Activated naive CD8-positive, alpha-beta T cell treated with anti-CD3 and anti-CD28 coated beads, Interleukin-2, amount 50 U/mL, for 24 hours (primary cell): ENCODE data around the gene CSNK1D.

ENCODE experiments used
- ATAC-seq: fragments of 150-1000 bp; cut with Tn5 transposase; one replicate; pipeline ENCODE4 v1.10.0; 2021
- DNase-seq: peaks from one replicate; pipeline ENCODE4 v3.0.0; 2021
- H3K27ac Mint-ChIP-seq: one replicate; pipeline ENCODE4 v1.8.0; 2021; ENCODE audit warnings: mild to moderate bottlenecking, mixed read lengths
- H3K27me3 Mint-ChIP-seq: one replicate; pipeline ENCODE4 v1.8.0; 2021; ENCODE audit warnings: mixed read lengths
- H3K36me3 Mint-ChIP-seq: one replicate; pipeline ENCODE4 v1.8.0; 2021; ENCODE audit warnings: low read depth, mixed read lengths
- H3K4me1 Mint-ChIP-seq: one replicate; pipeline ENCODE4 v1.8.0; 2021; ENCODE audit warnings: mixed read lengths
- H3K4me3 Mint-ChIP-seq: one replicate; pipeline ENCODE4 v1.8.0; 2021; ENCODE audit warnings: mild to moderate bottlenecking, moderate library complexity, mixed read lengths
- H3K9me3 Mint-ChIP-seq: one replicate; pipeline ENCODE4 v1.8.0; 2021; ENCODE audit warnings: mixed read lengths

Gene CSNK1D

DNA sequence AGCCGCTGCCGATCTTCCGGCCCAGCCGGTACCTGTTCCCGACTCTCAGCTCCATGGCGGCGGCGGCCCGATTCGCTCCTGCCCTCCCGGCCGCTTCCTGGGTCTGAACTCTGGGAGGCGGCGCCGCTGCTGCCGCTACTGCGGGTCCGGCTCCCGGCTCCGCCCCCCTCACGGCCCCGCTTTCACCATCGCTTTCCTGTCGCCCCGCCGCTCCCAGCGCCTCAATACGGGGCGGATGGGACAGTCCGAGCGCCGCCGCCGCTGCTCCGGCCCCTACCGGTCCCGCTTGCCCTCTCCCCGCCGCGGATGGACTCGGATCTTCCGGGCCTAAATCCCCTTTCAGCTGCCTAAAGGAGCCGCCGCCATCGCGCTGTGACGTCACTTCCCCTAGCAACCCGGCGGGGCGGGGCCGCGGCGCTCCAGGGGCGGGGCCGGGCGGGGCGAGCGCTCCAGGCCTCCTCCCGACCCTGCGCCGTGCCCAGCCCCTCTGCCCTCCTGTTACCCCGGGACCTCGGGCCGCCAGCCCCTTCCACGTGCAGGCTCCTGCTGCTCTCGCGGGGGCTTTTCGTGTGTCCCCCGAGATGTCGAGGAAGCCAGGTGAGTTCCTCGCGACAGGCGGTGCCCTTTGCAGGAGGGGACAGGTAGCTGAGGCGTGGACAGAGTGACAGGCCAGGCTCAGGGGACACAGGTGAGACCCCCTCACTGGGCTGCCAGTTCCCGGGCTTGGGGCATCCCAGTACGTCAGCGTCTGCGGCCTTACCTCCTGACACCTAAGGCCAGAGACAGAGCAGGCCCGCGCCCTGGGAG lies at the start of gene CSNK1D:
TSS of gene CSNK1D (minus strand) at position 374 of the 807 bp plus-strand sequence. CDS start at position 55, 319 bp downstream.
- H3K36me3 Mint-ChIP-seq: peaks cover 31% of the 10 kb centered on the region
- H3K4me1 Mint-ChIP-seq: peaks cover 44% of the 10 kb centered on the region
- H3K27ac Mint-ChIP-seq: peak within 1 kb of the TSS; percentile 99
- ATAC-seq (peak; percentile 86), DNase-seq (peak; percentile 96)
- H3K27me3 Mint-ChIP-seq: no peaks in the 10 kb centered on the region
- H3K4me3 Mint-ChIP-seq: peak within 1 kb of the TSS; percentile 86
- H3K9me3 Mint-ChIP-seq: no peaks in the 10 kb centered on the region

DNA sequence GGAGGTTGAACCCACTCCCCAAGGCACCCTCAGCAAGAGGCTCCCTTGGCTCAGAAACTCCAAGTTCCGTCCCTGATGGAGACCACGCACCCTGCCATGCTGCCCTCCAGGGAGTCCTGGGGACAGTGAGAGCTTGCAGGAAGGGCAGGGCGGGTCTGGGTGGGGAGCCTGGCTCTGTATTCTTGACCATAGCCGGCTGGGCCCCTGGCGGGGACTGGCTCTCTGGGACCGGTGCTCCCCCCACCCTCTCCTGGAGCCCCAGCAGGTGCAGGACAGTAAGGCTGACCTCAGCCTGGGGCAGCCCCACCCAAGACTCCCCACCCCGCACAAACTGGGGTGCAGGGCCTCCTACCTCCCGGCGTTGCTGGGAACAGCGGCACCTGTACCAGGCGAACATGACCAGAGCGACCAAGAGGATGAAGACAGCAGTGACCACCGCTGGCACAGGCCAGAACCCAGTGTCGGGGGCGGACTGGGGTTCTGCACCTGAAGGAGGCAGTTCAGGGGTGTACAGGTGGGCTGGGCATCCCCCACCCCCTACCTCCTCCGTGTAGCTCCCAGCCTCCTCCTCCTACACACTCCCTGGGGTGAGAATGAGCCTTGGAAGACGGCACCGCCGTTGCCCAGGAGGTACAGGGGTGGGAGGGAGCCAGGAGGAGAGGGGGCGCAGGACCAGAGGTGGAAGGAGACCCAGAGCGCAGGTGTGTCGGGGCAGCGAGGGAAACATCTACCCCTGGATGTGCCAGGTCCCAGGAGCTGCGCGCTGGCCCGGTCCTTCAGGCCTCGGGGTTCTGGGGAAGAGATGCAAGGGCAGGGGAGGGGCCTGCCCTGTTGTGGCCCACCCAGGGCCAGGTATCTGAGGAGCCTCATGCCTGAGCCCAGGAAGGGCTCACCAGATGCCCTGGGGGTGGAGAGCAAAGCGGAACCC lies 49.3 kb upstream of the CSNK1D start:
- no peaks in the 10 kb centered on the region for H3K36me3 Mint-ChIP-seq
- peaks cover 29% of the 10 kb centered on the region for H3K4me1 Mint-ChIP-seq
- peaks cover 2% of the 10 kb centered on the region for H3K27me3 Mint-ChIP-seq
- no peak overlapping the region for H3K27ac Mint-ChIP-seq
- H3K4me3 Mint-ChIP-seq: peak overlapping the region; percentile 86
- ATAC-seq (no peak), DNase-seq (no peak)
- no peaks in the 10 kb centered on the region for H3K9me3 Mint-ChIP-seq

DNA sequence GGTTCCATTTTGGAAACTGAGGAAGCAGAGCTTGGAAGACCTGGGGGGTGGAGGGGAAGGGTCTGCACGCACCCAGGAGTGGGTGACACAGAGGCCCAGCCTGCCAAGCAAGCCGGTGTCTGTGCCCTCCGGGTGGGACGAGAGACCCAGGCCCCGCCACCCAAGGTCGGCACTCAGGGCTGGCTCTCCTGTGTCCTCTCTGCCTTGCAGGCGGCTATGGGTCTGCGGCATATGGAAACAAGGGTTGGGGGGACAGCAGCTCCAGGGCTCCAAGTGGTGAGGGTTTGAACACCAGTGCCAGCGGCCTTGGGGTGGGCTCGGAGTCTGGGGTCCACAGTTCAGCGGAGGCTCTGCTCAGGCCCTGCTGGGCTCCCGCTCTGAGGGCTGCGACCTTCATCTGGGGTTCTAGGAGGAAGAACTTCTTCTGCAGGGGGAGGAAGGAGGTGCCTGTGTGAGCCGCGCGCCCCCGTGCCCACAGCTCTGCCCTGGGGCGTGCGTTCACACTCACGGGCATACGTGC lies 48.5 kb upstream of the CSNK1D start:
- H3K9me3 Mint-ChIP-seq: no peaks in the 10 kb centered on the region
- H3K4me1 Mint-ChIP-seq: peaks cover 29% of the 10 kb centered on the region
- no peak overlapping the region for H3K27ac Mint-ChIP-seq
- ATAC-seq (no peak), DNase-seq (no peak)
- peaks cover 2% of the 10 kb centered on the region for H3K27me3 Mint-ChIP-seq
- H3K4me3 Mint-ChIP-seq: peak overlapping the region; percentile 86
- H3K36me3 Mint-ChIP-seq: no peaks in the 10 kb centered on the region

DNA sequence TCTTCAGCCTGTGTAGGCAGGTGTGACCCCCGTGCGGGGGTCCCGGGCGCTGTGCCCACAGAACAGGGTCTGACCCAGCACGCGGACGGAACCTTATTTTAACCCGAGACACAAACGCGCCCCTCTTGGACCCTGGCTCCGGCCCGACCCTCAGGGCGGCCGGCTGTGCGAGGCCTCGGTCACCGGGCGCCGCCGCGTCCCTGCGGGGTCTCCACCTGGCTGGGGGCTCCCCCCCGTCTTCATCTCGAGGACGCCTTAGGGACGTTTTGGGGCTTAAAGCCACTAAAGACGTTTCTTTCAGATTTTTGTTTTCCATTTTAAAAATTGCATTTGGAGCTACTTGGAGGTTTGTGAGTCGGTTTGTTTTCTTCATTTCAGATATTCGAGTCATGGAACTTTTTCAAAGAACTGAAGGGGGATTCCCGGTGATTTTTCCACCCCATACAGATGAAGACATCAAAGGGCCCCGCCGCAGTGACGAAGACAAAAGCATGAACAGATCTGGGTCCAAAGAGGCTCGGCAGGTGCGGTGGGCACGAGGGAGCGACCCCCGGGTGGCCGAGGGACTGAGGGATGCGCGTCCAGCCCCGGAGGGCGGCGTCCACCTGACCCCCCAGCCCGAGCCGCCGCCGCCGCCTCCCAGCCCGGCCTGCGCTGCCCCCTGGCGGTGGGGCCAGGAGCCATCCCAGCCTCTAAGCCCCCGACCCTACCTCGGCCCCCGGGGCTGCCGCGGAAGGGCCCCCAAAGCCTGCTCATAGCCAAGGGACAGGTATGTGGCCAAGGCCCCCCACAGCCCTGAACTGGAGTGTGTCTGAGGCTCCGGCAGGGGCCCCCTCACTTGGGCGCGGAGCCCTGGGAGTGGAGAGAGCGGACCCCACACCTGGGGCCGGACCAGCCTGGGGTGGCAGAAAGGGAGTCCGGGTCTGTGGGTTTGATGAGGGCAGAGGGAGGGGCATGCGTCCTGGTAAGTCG lies 47.7 kb upstream of the CSNK1D start:
- DNase-seq: peak; percentile 80
- H3K36me3 Mint-ChIP-seq: no peaks in the 10 kb centered on the region
- H3K4me1 Mint-ChIP-seq: peaks cover 29% of the 10 kb centered on the region
- peak; percentile 52 for ATAC-seq
- H3K9me3 Mint-ChIP-seq: no peaks in the 10 kb centered on the region
- peaks cover 2% of the 10 kb centered on the region for H3K27me3 Mint-ChIP-seq
- no peak overlapping the region for H3K27ac Mint-ChIP-seq
- peak overlapping the region; percentile 86 for H3K4me3 Mint-ChIP-seq

DNA sequence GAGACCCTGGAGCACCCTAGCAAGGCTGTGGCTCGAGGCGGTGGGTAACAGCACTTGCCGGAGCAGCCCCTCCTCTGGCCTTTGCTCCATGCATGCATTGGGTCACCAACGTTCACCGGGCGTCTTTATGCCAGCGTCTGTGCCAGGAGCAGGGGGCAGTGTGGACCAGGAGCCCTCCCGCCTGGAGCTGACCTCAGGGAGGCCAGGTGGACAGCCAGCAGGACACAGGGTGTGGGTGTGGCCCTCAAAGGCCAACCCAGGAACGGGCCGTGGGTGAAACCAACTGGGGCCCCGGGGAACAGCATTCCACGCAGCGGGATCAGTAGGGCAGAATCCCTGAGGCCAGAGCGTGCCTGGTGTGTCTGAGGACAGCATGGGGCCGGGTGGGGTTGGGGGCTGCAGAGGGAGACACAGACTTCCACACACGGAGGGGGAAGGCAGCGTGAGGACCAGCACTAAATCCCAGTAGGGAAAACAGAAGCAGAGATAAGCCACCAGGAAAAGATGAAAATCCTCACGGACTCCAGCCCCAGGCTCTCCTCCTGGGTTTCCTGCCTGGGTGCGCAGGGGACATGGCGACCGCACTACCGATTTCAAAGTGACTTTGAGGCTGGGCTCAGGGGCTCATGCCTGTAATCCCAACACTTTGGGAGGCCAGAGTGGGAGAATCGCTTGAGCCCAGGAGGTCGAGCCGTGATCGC lies 46.8 kb upstream of the CSNK1D start:
- DNase-seq: no peak
- no peaks in the 10 kb centered on the region for H3K9me3 Mint-ChIP-seq
- no peak overlapping the region for H3K27ac Mint-ChIP-seq
- H3K27me3 Mint-ChIP-seq: peaks cover 2% of the 10 kb centered on the region
- no peak for ATAC-seq
- H3K4me1 Mint-ChIP-seq: peaks cover 31% of the 10 kb centered on the region
- peak overlapping the region; percentile 21 for H3K4me3 Mint-ChIP-seq
- peaks cover 8% of the 10 kb centered on the region for H3K36me3 Mint-ChIP-seq

DNA sequence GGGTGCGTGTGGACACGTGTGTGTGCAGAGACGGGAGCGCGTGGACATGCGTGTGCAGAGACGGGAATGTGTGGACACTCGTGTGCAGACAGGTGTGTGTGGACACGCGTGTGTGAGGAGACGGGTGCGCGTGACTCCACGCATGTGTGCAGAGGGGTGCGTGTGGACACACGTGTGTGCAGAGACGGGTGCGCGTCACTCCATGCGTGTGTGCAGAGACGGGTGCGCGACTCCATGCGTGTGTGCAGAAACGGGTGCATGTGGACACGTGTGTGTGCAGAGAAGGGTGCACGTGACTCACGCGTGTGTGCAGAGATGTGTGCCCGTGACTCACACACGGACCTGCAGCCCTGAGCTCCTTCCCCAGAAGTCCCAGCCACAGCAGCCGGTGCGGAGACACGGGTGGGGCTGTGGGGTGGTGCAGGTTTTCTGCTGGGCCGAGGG lies 46.1 kb upstream of the CSNK1D start:
- ATAC-seq: no peak
- Mint-ChIP-seq H3K36me3 (peaks cover 8% of the 10 kb centered on the region), H3K27me3 (peaks cover 2% of the 10 kb centered on the region), H3K9me3 (no peaks in the 10 kb centered on the region), H3K4me1 (peaks cover 25% of the 10 kb centered on the region), H3K4me3 (peak overlapping the region; percentile 21), H3K27ac (no peak overlapping the region)
- DNase-seq: no peak

DNA sequence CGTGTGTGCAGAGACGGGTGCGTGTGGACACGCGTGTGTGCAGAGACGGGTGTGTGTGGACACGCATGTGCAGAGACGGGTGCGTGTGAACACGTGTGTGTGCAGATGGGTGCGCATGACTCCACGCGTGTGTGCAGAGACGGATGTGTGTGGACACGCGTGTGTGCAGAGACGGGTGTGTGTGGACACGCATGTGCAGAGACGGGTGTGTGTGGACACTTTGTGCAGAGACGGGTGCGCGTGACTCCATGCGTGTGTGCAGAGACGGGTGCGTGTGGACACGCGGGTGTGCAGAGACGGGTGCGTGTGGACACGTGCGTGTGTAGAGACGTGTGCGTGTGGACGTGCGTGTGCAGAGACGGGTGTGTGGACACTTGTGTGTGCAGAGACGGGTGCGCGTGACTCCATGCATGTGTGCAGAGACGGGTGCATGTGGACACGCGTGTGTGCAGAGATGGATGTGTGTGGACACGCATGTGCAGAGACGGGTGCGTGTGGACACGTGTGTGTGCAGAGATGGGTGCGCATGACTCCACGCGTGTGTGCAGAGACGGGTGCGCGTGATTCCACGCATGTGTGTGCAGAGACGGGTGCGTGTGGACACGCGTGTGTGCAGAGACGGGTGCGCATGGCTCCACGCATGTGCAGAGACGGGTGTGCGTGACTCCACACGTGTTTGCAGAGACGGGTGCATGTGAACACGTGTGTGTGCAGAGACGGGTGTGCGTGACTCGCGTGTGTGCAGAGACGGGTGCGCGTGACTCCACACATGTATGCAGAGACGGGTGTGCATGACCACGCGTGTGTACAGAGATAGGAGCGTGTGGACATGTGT lies 45.5 kb upstream of the CSNK1D start:
- DNase-seq (no peak), ATAC-seq (no peak)
- Mint-ChIP-seq H3K4me1 (peaks cover 26% of the 10 kb centered on the region), H3K36me3 (peaks cover 8% of the 10 kb centered on the region), H3K27ac (no peak overlapping the region), H3K27me3 (peaks cover 2% of the 10 kb centered on the region), H3K4me3 (no peak overlapping the region), H3K9me3 (no peaks in the 10 kb centered on the region)

DNA sequence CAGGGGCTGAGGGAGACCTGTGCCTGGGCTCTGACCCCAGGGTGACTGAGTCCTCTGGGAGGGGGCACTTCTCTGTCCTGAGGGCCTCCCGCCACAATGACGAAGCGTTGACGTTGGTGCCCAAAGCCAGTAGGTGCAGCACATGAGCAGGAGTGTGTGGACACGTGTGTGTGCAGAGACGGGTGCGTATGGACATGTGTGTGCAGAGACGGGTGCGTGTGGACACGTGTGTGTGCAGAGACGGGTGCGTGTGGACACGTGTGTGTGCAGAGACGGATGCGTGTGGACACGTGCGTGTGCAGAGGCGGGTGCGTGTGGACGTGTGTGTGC lies 44.6 kb upstream of the CSNK1D start:
- no peak overlapping the region for H3K4me3 Mint-ChIP-seq
- no peak overlapping the region for H3K27ac Mint-ChIP-seq
- H3K4me1 Mint-ChIP-seq: peaks cover 25% of the 10 kb centered on the region
- peaks cover 16% of the 10 kb centered on the region for H3K36me3 Mint-ChIP-seq
- no peaks in the 10 kb centered on the region for H3K9me3 Mint-ChIP-seq
- no peak for DNase-seq
- H3K27me3 Mint-ChIP-seq: peaks cover 2% of the 10 kb centered on the region
- no peak for ATAC-seq

DNA sequence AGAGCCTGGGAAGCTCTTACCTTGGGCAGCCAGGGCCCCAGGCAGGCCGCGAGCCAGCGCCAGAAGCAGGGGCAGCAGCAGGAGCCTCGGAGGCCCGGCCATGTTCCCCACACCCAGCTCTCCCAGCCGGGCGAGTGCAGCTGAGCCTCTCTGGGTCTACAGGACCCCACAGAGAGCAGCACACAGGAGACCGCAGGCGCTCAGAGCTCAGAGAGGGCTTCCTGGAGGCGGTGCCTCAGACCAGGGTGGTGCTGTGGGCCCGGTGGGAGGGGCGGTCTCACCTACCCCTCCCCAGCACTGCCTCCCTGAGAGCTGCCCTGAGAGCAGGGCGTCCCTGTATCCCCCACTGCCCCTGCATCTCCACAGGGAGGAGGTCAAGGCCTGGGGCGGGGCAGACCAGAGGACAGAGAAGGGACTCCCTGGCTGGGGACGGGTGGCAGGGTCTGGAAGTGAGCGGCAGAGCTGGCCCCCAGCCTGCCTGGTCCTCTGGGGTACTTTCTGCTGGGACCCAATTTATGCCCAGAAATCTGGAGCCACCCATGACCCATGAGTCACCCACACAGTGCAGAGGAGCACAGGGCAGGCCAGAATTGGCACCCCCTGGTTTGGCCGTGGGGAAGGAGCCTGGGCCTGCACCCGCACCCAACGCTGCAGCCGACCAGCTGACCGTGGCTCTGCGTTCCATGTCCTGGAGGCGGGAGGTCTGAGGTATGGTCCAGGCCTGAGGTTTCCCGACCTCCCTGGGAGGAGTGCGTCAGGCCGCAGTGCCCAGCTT lies 44.1 kb upstream of the CSNK1D start, which contains the start of gene CD7:
TSS of gene CD7 (minus strand) at position 215 of the 775 bp plus-strand sequence. CDS start at position 102, 113 bp downstream.
- Mint-ChIP-seq H3K27ac (peak within 1 kb of the TSS; percentile 96), H3K9me3 (no peaks in the 10 kb centered on the region), H3K4me1 (peaks cover 22% of the 10 kb centered on the region), H3K36me3 (peaks cover 16% of the 10 kb centered on the region), H3K4me3 (peak within 1 kb of the TSS; percentile 96), H3K27me3 (peaks cover 2% of the 10 kb centered on the region)
- DNase-seq: peak; percentile 77
- ATAC-seq: peak; percentile 83

DNA sequence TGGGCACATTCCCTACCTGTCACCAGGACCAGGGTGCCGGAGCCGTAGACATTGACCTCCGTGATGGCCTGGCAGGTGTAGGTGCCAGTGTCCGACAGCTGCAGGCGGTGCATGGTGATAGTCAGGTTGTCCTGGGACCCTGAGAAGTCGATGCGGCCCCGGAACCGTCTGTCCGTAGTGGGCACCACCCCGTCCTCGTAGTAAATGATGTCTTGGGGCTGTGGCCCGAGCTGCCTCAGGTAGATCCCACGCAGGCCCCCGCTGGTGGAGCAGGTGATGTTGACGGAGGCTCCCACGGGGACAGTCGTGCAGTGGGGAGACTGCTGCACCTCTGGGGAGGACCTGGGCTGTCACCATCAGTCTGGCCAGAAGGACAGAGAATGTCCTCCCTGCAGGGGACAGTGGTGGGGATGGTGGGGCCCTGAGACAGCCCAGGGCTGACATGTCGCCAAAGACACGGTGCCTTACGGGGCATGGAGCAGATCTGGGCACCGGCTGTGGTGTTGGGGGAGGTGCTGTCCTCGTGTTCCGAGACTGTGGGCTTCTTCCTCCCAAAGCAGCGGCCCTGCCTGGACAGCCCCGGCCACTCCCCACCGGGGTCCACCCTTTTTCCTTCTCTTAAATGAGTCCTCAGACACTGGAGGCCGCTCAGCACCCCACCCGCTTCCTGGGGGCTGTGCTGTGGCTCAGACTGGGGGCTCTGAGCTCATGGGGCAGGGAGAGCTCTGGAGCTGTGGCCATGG lies 43.3 kb upstream of the CSNK1D start:
- peaks cover 2% of the 10 kb centered on the region for H3K27me3 Mint-ChIP-seq
- ATAC-seq (peak; percentile 17), DNase-seq (no peak)
- peaks cover 16% of the 10 kb centered on the region for H3K4me1 Mint-ChIP-seq
- H3K36me3 Mint-ChIP-seq: peaks cover 16% of the 10 kb centered on the region
- no peaks in the 10 kb centered on the region for H3K9me3 Mint-ChIP-seq
- peak overlapping the region; percentile 96 for H3K27ac Mint-ChIP-seq
- peak overlapping the region; percentile 96 for H3K4me3 Mint-ChIP-seq

DNA sequence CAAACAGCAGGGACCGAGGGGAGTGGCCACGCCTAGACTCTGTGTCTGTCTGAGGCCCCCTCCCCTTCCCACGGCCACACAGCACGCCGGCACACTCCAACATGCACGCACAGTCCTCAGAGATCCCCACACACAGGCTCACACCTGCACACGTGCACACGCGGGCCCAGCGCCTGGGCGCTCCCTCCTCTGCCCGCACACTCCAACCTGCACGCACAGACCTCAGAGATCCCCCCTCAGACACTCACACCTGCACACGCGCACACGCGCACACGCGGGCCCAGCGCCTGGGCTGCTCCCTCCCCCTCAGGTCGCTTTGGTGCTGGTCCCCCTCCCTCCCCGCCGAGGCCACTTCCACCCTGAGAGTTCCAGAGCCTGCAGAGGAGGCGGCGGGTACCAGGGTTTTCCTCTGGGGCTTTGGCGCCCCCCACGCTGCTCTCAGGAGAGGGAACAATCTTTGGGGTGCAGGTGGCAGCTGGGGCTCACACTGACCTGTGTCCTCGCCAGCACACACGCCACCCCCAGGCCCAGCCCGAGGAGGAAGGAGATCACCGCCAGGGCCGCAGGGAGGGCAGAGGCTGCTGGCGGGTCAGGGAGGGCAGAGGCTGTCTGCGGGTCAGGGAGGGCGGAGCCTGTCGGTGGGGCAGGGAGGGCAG lies 42.3 kb upstream of the CSNK1D start:
- peak overlapping the region; percentile 96 for H3K4me3 Mint-ChIP-seq
- peak; percentile 26 for ATAC-seq
- H3K9me3 Mint-ChIP-seq: no peaks in the 10 kb centered on the region
- no peaks in the 10 kb centered on the region for H3K27me3 Mint-ChIP-seq
- H3K4me1 Mint-ChIP-seq: peaks cover 11% of the 10 kb centered on the region
- peak overlapping the region; percentile 96 for H3K27ac Mint-ChIP-seq
- H3K36me3 Mint-ChIP-seq: peaks cover 16% of the 10 kb centered on the region
- peak; percentile 57 for DNase-seq
